ENCODE data around the gene H1-8. TPM values are rescaled to one million over a fixed set of nuclear protein-coding genes. Genes with fewer than 3 reads are reported as not detected.

The H1-8 gene
- total RNA-seq, 1 experiment from 2014 or later, result not detected

- H4K91ac ChIP-seq (ENCODE audit: insufficient read length, low read depth, low read length), result no peak overlapping the region
- no peak overlapping the region for H4K5ac ChIP-seq (ENCODE audit: insufficient read length, low read depth, low read length)
- Mint-ChIP-seq H3K36me3 (ENCODE audit: insufficient read depth in 1 of 3, low read depth in 3 of 3) (peaks cover 0 to 4% (median 2%) of the 10 kb centered on the region in 3 experiments; a peak in 1 of 7 replicates), H3K27ac (no peak overlapping the region; a peak in 1 of 7 replicates), H3K4me3 (no peak overlapping the region), H3K27me3 (ENCODE audit: low read depth) (no peaks in the 10 kb centered on the region), H3K9me3 (no peaks in the 10 kb centered on the region), H3K4me1 (peaks cover 17 to 20% of the 10 kb centered on the region in 2 experiments)
- DNase-seq, result no peak
- no CpG with 5 or more reads among the region's 24 CpGs for WGBS (ENCODE audit: extremely low coverage, insufficient read length, low lambda C conversion rate)
- TF ChIP-seq CTCF (conservative IDR thresholded peaks at IDR 0.05), result no peak
- no peaks in the 10 kb centered on the region for H3K9me3 ChIP-seq (ENCODE audit: control insufficient read depth, low read depth, low read length)
- H2BK12ac ChIP-seq (ENCODE audit: insufficient read length, low read depth, low read length), result no peak overlapping the region
- no peak overlapping the region for H2BK20ac ChIP-seq (ENCODE audit: low read depth, low read length, poor library complexity, severe bottlenecking)
- H3K23ac ChIP-seq (ENCODE audit: insufficient read length, low read depth, low read length), result no peak overlapping the region
- no peaks in the 10 kb centered on the region for H3K79me1 ChIP-seq (ENCODE audit: insufficient read depth, low read depth, low read length, poor library complexity, severe bottlenecking)
- no peaks in the 10 kb centered on the region for H4K20me1 ChIP-seq (ENCODE audit: control insufficient read depth, insufficient read depth, insufficient read length)
- H2AFZ ChIP-seq (ENCODE audit: low read length), result no peak overlapping the region
- H3K27ac ChIP-seq (ENCODE audit: insufficient read length, low read depth, low read length), result no peak overlapping the region
- H3K79me2 ChIP-seq (ENCODE audit: insufficient read depth, low read length), result no peaks in the 10 kb centered on the region
- no peak overlapping the region for H2BK120ac ChIP-seq (ENCODE audit: low read depth, low read length, poor library complexity, severe bottlenecking)
- H3K56ac ChIP-seq (ENCODE audit: insufficient read length, low read depth, low read length), result no peak overlapping the region
- H3T11ph ChIP-seq (ENCODE audit: low read length), result no peak overlapping the region
- H3K14ac ChIP-seq (ENCODE audit: insufficient read depth, low read length), result no peak overlapping the region; the same call in 1 of the 2 replicates
- no peak overlapping the region for H3K18ac ChIP-seq (ENCODE audit: insufficient read length, low read depth, low read length)
- H3K4ac ChIP-seq (ENCODE audit: low read depth, low read length), result no peak overlapping the region
- no peaks in the 10 kb centered on the region for H3K4me1 ChIP-seq (ENCODE audit: insufficient read depth, low read length)
- no peak overlapping the region for H2AK5ac ChIP-seq (ENCODE audit: insufficient read length, low read length)
- no peak overlapping the region for H4K8ac ChIP-seq (replicated peaks; ENCODE audit: insufficient read length, low read depth, low read length)
- H3K27me3 ChIP-seq (ENCODE audit: insufficient read depth, low read length), result no peaks in the 10 kb centered on the region
- H2BK5ac ChIP-seq (ENCODE audit: insufficient read length, low read length), result no peak overlapping the region
- no peaks in the 10 kb centered on the region for H3K23me2 ChIP-seq (ENCODE audit: insufficient read length, low read depth, low read length, poor library complexity, severe bottlenecking)
- no peak overlapping the region for H3K4me2 ChIP-seq (ENCODE audit: insufficient read depth, insufficient read length, low read length)
- no peak overlapping the region for H3K9ac ChIP-seq (ENCODE audit: extremely low read depth, insufficient read length, low read length)
- H2BK15ac ChIP-seq (ENCODE audit: low read depth, low read length), result no peak overlapping the region
Observed at GRCh38 chr3:129574206-129574605, 31.2 kb downstream of the H1-8 start.

All from H9 (cell line).